Femur (tissue), 1 donor: ENCODE measurements around the gene NR3C2.

ENCODE experiments used
- DNase-seq: peaks from one replicate; pipeline ENCODE4 v3.0.0-alpha.2; 2017

NR3C2 gene

GRCh38 chr4:148302416-148302815 is 139.8 kb downstream of the NR3C2 start:
- no peak for DNase-seq

- no peak for DNase-seq
Measured at GRCh38 chr4:148300877-148301276, 141.3 kb downstream of the NR3C2 start.

GRCh38 chr4:148299337-148299736 is 142.9 kb downstream of the NR3C2 start:
- no peak for DNase-seq

GRCh38 chr4:148296498-148296897 is 145.7 kb downstream of the NR3C2 start:
- DNase-seq = no peak

GRCh38 chr4:148295642-148296041 is 146.6 kb downstream of the NR3C2 start:
- DNase-seq = no peak

- DNase-seq = no peak
Measured at GRCh38 chr4:148293571-148293970, 148.6 kb downstream of the NR3C2 start.

- no peak for DNase-seq
Measured at GRCh38 chr4:148292686-148293085, 149.5 kb downstream of the NR3C2 start.

GRCh38 chr4:148289740-148290139 is 152.5 kb downstream of the NR3C2 start:
- no peak for DNase-seq

GRCh38 chr4:148288448-148288847 is 153.8 kb downstream of the NR3C2 start:
- DNase-seq = peak; percentile 45

- DNase-seq = no peak
Measured at GRCh38 chr4:148287111-148287510, 155.1 kb downstream of the NR3C2 start.

GRCh38 chr4:148286012-148286411 is 156.2 kb downstream of the NR3C2 start:
- no peak for DNase-seq

- no peak for DNase-seq
Measured at GRCh38 chr4:148283665-148284064, 158.5 kb downstream of the NR3C2 start.

GRCh38 chr4:148278310-148278709 is 163.9 kb downstream of the NR3C2 start:
- no peak for DNase-seq

GRCh38 chr4:148275266-148275665 is 166.9 kb downstream of the NR3C2 start:
- DNase-seq = no peak

GRCh38 chr4:148273501-148273986 is 168.7 kb downstream of the NR3C2 start:
- no peak for DNase-seq

- no peak for DNase-seq
Measured at GRCh38 chr4:148271166-148271565, 171.0 kb downstream of the NR3C2 start.

- DNase-seq = no peak
Measured at GRCh38 chr4:148270630-148271029, 171.6 kb downstream of the NR3C2 start.

- DNase-seq = no peak
Measured at GRCh38 chr4:148268835-148269234, 173.4 kb downstream of the NR3C2 start.

- DNase-seq = no peak
Measured at GRCh38 chr4:148266921-148267320, 175.3 kb downstream of the NR3C2 start.

GRCh38 chr4:148266240-148266639 is 176.0 kb downstream of the NR3C2 start:
- DNase-seq = no peak

- no peak for DNase-seq
Measured at GRCh38 chr4:148265627-148266026, 176.6 kb downstream of the NR3C2 start.

GRCh38 chr4:148263802-148264201 is 178.4 kb downstream of the NR3C2 start:
- no peak for DNase-seq

- DNase-seq = no peak
Measured at GRCh38 chr4:148263127-148263526, 179.1 kb downstream of the NR3C2 start.

GRCh38 chr4:148261848-148262247 is 180.4 kb downstream of the NR3C2 start:
- DNase-seq = no peak

- no peak for DNase-seq
Measured at GRCh38 chr4:148259841-148260240, 182.4 kb downstream of the NR3C2 start.

- DNase-seq = peak; percentile 81
Measured at GRCh38 chr4:148258535-148258934, 183.7 kb downstream of the NR3C2 start.
